Skeletal muscle tissue (tissue), 4 donors: Measurements from ENCODE around the gene CHD2. TPM values are rescaled to one million over a fixed set of nuclear protein-coding genes. Genes with fewer than 3 reads are reported as not detected.

Experiments
- H3K27ac ChIP-seq: one replicate; pipeline ENCODE4 v1.7.0; 2013; ENCODE audit warnings: mild to moderate bottlenecking, low read depth, low read length, inconsistent platforms
- H3K27me3 ChIP-seq, 3 donors: one replicate each; pipeline ENCODE4 v1.7.0; 2013; ENCODE audit warnings: low read length in 3 of 3; ENCODE audit not compliant: control insufficient read depth in 3 of 3, insufficient read depth in 3 of 3
- H3K36me3 ChIP-seq, 3 donors: one replicate each; pipeline ENCODE4 v1.7.0; 2013; ENCODE audit warnings: low read length in 3 of 3; ENCODE audit not compliant: control insufficient read depth in 3 of 3, insufficient read depth in 3 of 3
- H3K4me1 ChIP-seq, 3 donors: one replicate each; pipeline ENCODE4 v1.7.0; 2013; ENCODE audit warnings: low read length in 3 of 3, mild to moderate bottlenecking in 3 of 3; ENCODE audit not compliant: control insufficient read depth in 3 of 3, insufficient read depth in 3 of 3
- H3K4me3 ChIP-seq, 3 donors: one replicate each; pipeline ENCODE4 v1.7.0; 2013; ENCODE audit warnings: low read length in 3 of 3
- H3K9ac ChIP-seq, 3 donors: one replicate each; pipeline ENCODE4 v1.7.0; 2013; ENCODE audit warnings: low read length in 3 of 3, mild to moderate bottlenecking in 3 of 3, moderate library complexity in 2 of 3, low read depth in 1 of 3
- H3K9me3 ChIP-seq, 3 donors: one replicate each; pipeline ENCODE4 v1.7.0; 2013; ENCODE audit warnings: low read length in 3 of 3; ENCODE audit not compliant: control insufficient read depth in 3 of 3
- total RNA-seq: library from RNA; depleted of rRNA; stranded (reverse); fragments of >200 nt; gene quantifications from one replicate; pipeline ENCODE4 v1.2.3, GENCODE V29; 2014
- donor health status: Osteomylitis.

The CHD2 gene
- total RNA-seq, 1 donor from 2014 or later: 105 TPM

- no peak overlapping the region for H3K4me3 ChIP-seq
- H3K9ac ChIP-seq: peak overlapping the region; percentile 8 to 40 (median 12)
- H3K9me3 ChIP-seq: no peaks in the 10 kb centered on the region
- peak overlapping the region; percentile 72 for H3K27ac ChIP-seq
- peaks cover 80 to 85% (median 84%) of the 10 kb centered on the region in 3 donors for H3K4me1 ChIP-seq
- peaks cover 3 to 15% (median 10%) of the 10 kb centered on the region in 3 donors for H3K36me3 ChIP-seq
- H3K27me3 ChIP-seq: no peaks in the 10 kb centered on the region
Observed at GRCh38 chr15:93066834-93067648, 166.9 kb downstream of the CHD2 start.

GRCh38 chr15:93067649-93068085 lies 167.5 kb downstream of the CHD2 start:
- Histone ChIP-seq H3K9me3 (no peaks in the 10 kb centered on the region), H3K27me3 (no peaks in the 10 kb centered on the region), H3K9ac (peak overlapping the region; percentile 8 to 40 (median 12)), H3K4me3 (no peak overlapping the region), H3K4me1 (peaks cover 75 to 84% (median 83%) of the 10 kb centered on the region in 3 donors), H3K36me3 (peaks cover 3 to 15% (median 10%) of the 10 kb centered on the region in 3 donors), H3K27ac (peak overlapping the region; percentile 71)

GRCh38 chr15:93068581-93069199 lies 168.6 kb downstream of the CHD2 start:
- peaks cover 72 to 84% (median 80%) of the 10 kb centered on the region in 3 donors for H3K4me1 ChIP-seq
- H3K27ac ChIP-seq: peak overlapping the region; percentile 71
- H3K9me3 ChIP-seq: no peaks in the 10 kb centered on the region
- no peak overlapping the region for H3K4me3 ChIP-seq
- no peak overlapping the region for H3K9ac ChIP-seq
- no peaks in the 10 kb centered on the region for H3K27me3 ChIP-seq
- H3K36me3 ChIP-seq: peaks cover 3 to 15% (median 10%) of the 10 kb centered on the region in 3 donors

GRCh38 chr15:93070132-93070531 lies 170.0 kb downstream of the CHD2 start:
- peak overlapping the region; percentile 85 for H3K27ac ChIP-seq
- no peaks in the 10 kb centered on the region for H3K27me3 ChIP-seq
- H3K36me3 ChIP-seq: peaks cover 0 to 10% (median 9%) of the 10 kb centered on the region in 3 donors
- no peaks in the 10 kb centered on the region for H3K9me3 ChIP-seq
- peaks cover 70 to 82% (median 78%) of the 10 kb centered on the region in 3 donors for H3K4me1 ChIP-seq
- peak overlapping the region; percentile 54 to 92 (median 78) for H3K9ac ChIP-seq
- H3K4me3 ChIP-seq: peak overlapping the region; percentile 73 to 85 (median 83)

GRCh38 chr15:93070551-93071296 lies 170.6 kb downstream of the CHD2 start:
- peak overlapping the region; percentile 78 to 92 (median 87) for H3K9ac ChIP-seq
- no peaks in the 10 kb centered on the region for H3K27me3 ChIP-seq
- peak overlapping the region; percentile 85 for H3K27ac ChIP-seq
- peaks cover 0 to 7% (median 7%) of the 10 kb centered on the region in 3 donors for H3K36me3 ChIP-seq
- peaks cover 66 to 80% (median 76%) of the 10 kb centered on the region in 3 donors for H3K4me1 ChIP-seq
- peak overlapping the region; percentile 73 to 85 (median 83) for H3K4me3 ChIP-seq
- H3K9me3 ChIP-seq: no peaks in the 10 kb centered on the region

GRCh38 chr15:93071469-93071936 lies 171.4 kb downstream of the CHD2 start:
- Histone ChIP-seq H3K27ac (peak overlapping the region; percentile 85), H3K9ac (peak overlapping the region; percentile 78 to 92 (median 87)), H3K36me3 (peaks cover 0 to 7% (median 3%) of the 10 kb centered on the region in 3 donors), H3K27me3 (no peaks in the 10 kb centered on the region), H3K4me3 (peak overlapping the region; percentile 73 to 85 (median 83)), H3K9me3 (no peaks in the 10 kb centered on the region), H3K4me1 (peaks cover 67 to 82% (median 80%) of the 10 kb centered on the region in 3 donors)

- no peaks in the 10 kb centered on the region for H3K9me3 ChIP-seq
- peaks cover 68 to 87% (median 80%) of the 10 kb centered on the region in 3 donors for H3K4me1 ChIP-seq
- H3K27me3 ChIP-seq: no peaks in the 10 kb centered on the region
- peak overlapping the region; percentile 85 for H3K27ac ChIP-seq
- H3K36me3 ChIP-seq: peaks cover 0 to 7% (median 3%) of the 10 kb centered on the region in 3 donors
- H3K9ac ChIP-seq: peak overlapping the region; percentile 78 to 92 (median 87)
- H3K4me3 ChIP-seq: peak overlapping the region; percentile 73 to 85 (median 83)
Observed at GRCh38 chr15:93072011-93072410, 171.9 kb downstream of the CHD2 start.

GRCh38 chr15:93072411-93073394 lies 172.6 kb downstream of the CHD2 start:
- Histone ChIP-seq H3K36me3 (peaks cover 0 to 7% (median 3%) of the 10 kb centered on the region in 3 donors), H3K27me3 (no peaks in the 10 kb centered on the region), H3K9ac (peak overlapping the region; percentile 78 to 92 (median 87)), H3K9me3 (no peaks in the 10 kb centered on the region), H3K27ac (peak overlapping the region; percentile 85), H3K4me3 (peak overlapping the region; percentile 73 to 85 (median 83)), H3K4me1 (peaks cover 68 to 88% (median 80%) of the 10 kb centered on the region in 3 donors)
